ENCODE results near the gene N4BP2. TPM values are rescaled to one million over a fixed set of nuclear protein-coding genes. Genes with fewer than 3 reads are reported as not detected.

Gene N4BP2
- polyA plus RNA-seq, 1 of the 3 experiments (the other 2 are of a cell fraction) = 1.2 TPM

- H3K79me2 ChIP-seq (ENCODE audit: insufficient read depth) = no peaks in the 10 kb centered on the region
- no peak overlapping the region for H3K4me3 ChIP-seq (ENCODE audit: low read depth in 2 of 2, low read length in 1 of 2)
- no peak overlapping the region for H3K9ac ChIP-seq
- no peak for DNase-seq
- H3K4me1 ChIP-seq (ENCODE audit: control insufficient read depth in 1 of 2, insufficient read depth in 2 of 2, low read depth in 1 of 2, low read length in 1 of 2) = no peaks in the 10 kb centered on the region
- no peak overlapping the region for H2AFZ ChIP-seq (ENCODE audit: low read depth)
- ChIA-PET POLR2A (no interaction called here), CTCF (interaction anchor here (0.5 to 1.6 kb wide), 4 partner anchors 20 to 179 kb away, joined by 3 to 4 read pairs (median 4); no protein-coding TSS in a partner anchor)
- no peak overlapping the region for H3K27ac ChIP-seq (ENCODE audit: low read depth in 2 of 2, low read length in 1 of 2)
- no peaks in the 10 kb centered on the region for H4K20me1 ChIP-seq (ENCODE audit: insufficient read depth)
- peaks cover 0 to 4% of the 10 kb centered on the region in 2 experiments for H3K36me3 ChIP-seq (replicated peaks in 1 of 2; ENCODE audit: control insufficient read depth in 1 of 2, insufficient read depth in 2 of 2, low read length in 1 of 2)
- TF ChIP-seq ELF1 (IDR thresholded peaks at IDR 0.05) (no peak), CHD2 (IDR thresholded peaks at IDR 0.05; ENCODE audit: low read length, partially characterized antibody) (no peak), REST (IDR thresholded peaks at IDR 0.05; ENCODE audit: low read depth, low read length) (no peak), YY1 (IDR thresholded peaks at IDR 0.05; ENCODE audit: low read depth) (no peak), RCOR1 (IDR thresholded peaks at IDR 0.05; ENCODE audit: low read length) (no peak), CTCF (IDR thresholded peaks at IDR 0.05) (no peak), MAX (IDR thresholded peaks at IDR 0.05; ENCODE audit: low read depth) (no peak), SMC3 (IDR thresholded peaks at IDR 0.05; ENCODE audit: low read depth, low read length) (no peak), EP300 (IDR thresholded peaks at IDR 0.05; ENCODE audit: borderline replicate concordance in 1 of 2, low read depth in 1 of 2, low read length in 1 of 2) (no peak), RXRA (IDR thresholded peaks at IDR 0.05; ENCODE audit: borderline replicate concordance, low read depth) (no peak), FOSL2 (IDR thresholded peaks at IDR 0.05; ENCODE audit: borderline replicate concordance, low read depth) (no peak), RAD21 (IDR thresholded peaks at IDR 0.05; ENCODE audit: low read length) (no peak), EZH2phosphoT487 (IDR thresholded peaks at IDR 0.05; ENCODE audit: borderline replicate concordance, low read depth) (no peak), FOXJ3 (CRISPR knock-in tag; IDR thresholded peaks at IDR 0.05) (no peak)
- H3K9me3 ChIP-seq = no peaks in the 10 kb centered on the region
- no peaks in the 10 kb centered on the region for H3K9me2 ChIP-seq
- no peak overlapping the region for H3K4me2 ChIP-seq
- H3K27me3 ChIP-seq (ENCODE audit: insufficient read depth) = no peaks in the 10 kb centered on the region
- H3F3A ChIP-seq (replicated peaks; ENCODE audit: insufficient read depth) = peaks cover 7% of the 10 kb centered on the region
Measured at GRCh38 chr4:40130401-40131036, 73.9 kb downstream of the N4BP2 start.

All from SK-N-SH (cell line).